Esophagus squamous epithelium (tissue), 4 donors: Measurements from ENCODE around the gene ERO1B.

Experiments used
- POLR2A ChIP-seq, 4 donors: fragments of 450-650 bp; IDR thresholded peaks; one replicate each; pipeline ENCODE4 v1.6.1; 2017; ENCODE audit warnings: antibody characterized with exemption in 4 of 4, mild to moderate bottlenecking in 4 of 4, moderate library complexity in 3 of 4
- TF ChIP-seq, protein P1 (sequence below), 6 experiments: fragments of 450-650 bp in 4 of 6; fragments of 200-600 bp in 2 of 6; sonication (generic) in 2 of 6; IDR thresholded peaks; one replicate each; pipeline ENCODE4 v1.5.1; 2016 to 2019; ENCODE audit warnings: antibody characterized with exemption in 6 of 6, mild to moderate bottlenecking in 4 of 6, moderate library complexity in 4 of 6

GRCh38 chr1:236253918-236254637 is 27.7 kb downstream of the ERO1B start:
- TF ChIP-seq, protein P1, sequence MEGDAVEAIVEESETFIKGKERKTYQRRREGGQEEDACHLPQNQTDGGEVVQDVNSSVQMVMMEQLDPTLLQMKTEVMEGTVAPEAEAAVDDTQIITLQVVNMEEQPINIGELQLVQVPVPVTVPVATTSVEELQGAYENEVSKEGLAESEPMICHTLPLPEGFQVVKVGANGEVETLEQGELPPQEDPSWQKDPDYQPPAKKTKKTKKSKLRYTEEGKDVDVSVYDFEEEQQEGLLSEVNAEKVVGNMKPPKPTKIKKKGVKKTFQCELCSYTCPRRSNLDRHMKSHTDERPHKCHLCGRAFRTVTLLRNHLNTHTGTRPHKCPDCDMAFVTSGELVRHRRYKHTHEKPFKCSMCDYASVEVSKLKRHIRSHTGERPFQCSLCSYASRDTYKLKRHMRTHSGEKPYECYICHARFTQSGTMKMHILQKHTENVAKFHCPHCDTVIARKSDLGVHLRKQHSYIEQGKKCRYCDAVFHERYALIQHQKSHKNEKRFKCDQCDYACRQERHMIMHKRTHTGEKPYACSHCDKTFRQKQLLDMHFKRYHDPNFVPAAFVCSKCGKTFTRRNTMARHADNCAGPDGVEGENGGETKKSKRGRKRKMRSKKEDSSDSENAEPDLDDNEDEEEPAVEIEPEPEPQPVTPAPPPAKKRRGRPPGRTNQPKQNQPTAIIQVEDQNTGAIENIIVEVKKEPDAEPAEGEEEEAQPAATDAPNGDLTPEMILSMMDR (IDR thresholded peaks at IDR 0.05) = no peak
- TF ChIP-seq POLR2A (IDR thresholded peaks at IDR 0.05) = no peak
